Measurements from ENCODE around the gene CDYL2.

CDYL2 gene

DNA sequence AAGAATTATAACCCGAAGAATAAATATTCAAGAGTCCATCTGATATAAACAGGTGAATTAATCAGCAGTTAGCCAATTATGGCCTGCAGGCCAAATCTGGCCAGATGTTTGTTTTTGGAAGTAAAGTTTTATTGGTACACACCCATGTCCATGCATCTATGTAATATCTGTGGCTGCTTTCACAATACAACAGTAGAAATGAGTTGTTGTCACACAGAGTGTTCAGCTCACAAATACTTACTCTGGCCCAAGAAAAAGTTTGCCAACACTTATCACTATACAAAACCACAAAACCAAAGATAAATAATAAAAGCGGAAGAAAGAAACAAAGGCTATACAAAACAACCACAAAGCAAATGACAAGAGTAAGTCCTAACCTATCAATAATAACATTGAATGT is 109.4 kb downstream of the CDYL2 start:
- Histone ChIP-seq H3K9ac (ENCODE audit: low read depth, low read length) (no peak overlapping the region), H3K36me3 (ENCODE audit: insufficient read depth, low read length) (no peaks in the 10 kb centered on the region), H3K9me3 (ENCODE audit: control insufficient read depth, insufficient read depth, low read length) (no peaks in the 10 kb centered on the region), H3K4me1 (ENCODE audit: insufficient read depth, low read length) (no peaks in the 10 kb centered on the region)

- H3K4me1 ChIP-seq (ENCODE audit: insufficient read depth, low read length) = no peaks in the 10 kb centered on the region
- no peak overlapping the region for H3K9ac ChIP-seq (ENCODE audit: low read depth, low read length)
- no peaks in the 10 kb centered on the region for H3K9me3 ChIP-seq (ENCODE audit: control insufficient read depth, insufficient read depth, low read length)
- no peaks in the 10 kb centered on the region for H3K36me3 ChIP-seq (ENCODE audit: insufficient read depth, low read length)
These were observed 110.8 kb downstream of the CDYL2 start for GRCh38 chr16:80693553-80693952.

DNA sequence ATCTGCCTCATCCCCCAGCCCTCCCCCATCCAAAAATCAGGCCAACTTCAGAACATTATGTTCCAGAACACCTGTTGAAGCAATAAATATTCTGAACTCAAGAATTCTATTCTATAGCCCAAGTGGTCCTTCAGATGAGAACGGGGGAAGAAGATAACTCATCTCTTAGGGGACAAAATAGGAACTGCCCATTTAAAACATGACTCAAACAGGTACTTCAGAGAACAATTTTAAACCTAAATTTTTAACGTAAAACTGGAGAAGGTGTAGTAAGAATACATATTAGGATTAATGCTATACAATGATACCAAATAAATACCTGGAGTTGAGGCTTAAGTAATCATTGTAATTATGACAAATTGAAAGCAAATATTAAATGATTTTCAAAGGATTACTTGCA is 112.1 kb downstream of the CDYL2 start:
- H3K9me3 ChIP-seq (ENCODE audit: control insufficient read depth, insufficient read depth, low read length) = no peaks in the 10 kb centered on the region
- H3K9ac ChIP-seq (ENCODE audit: low read depth, low read length) = no peak overlapping the region
- H3K4me1 ChIP-seq (ENCODE audit: insufficient read depth, low read length) = no peaks in the 10 kb centered on the region
- no peaks in the 10 kb centered on the region for H3K36me3 ChIP-seq (ENCODE audit: insufficient read depth, low read length)

GRCh38 chr16:80691111-80691741 is 113.2 kb downstream of the CDYL2 start:
- Histone ChIP-seq H3K9ac (ENCODE audit: low read depth, low read length) (no peak overlapping the region), H3K4me1 (ENCODE audit: insufficient read depth, low read length) (no peaks in the 10 kb centered on the region), H3K9me3 (ENCODE audit: control insufficient read depth, insufficient read depth, low read length) (no peaks in the 10 kb centered on the region), H3K36me3 (ENCODE audit: insufficient read depth, low read length) (no peaks in the 10 kb centered on the region)

DNA sequence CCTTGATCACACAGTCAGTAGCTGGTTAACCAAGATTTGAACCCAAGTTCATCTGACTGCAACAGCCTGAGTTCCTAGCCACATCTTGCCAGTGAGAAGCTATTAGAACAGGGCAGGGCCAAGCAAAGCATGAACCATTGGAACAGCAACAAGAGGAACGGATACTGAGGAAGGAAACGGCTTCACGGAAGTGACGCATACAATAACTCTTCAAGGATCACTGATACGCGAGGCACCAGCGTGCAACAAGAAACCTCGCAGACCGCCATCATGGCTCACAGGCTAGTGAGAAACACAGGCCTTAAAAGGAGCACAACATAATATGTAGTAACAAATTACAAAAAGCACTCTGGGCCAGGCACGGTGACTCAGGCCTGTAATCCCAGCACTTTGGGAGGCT is 114.9 kb downstream of the CDYL2 start:
- Histone ChIP-seq H3K36me3 (ENCODE audit: insufficient read depth, low read length) (no peaks in the 10 kb centered on the region), H3K4me1 (ENCODE audit: insufficient read depth, low read length) (no peaks in the 10 kb centered on the region), H3K9ac (ENCODE audit: low read depth, low read length) (no peak overlapping the region), H3K9me3 (ENCODE audit: control insufficient read depth, insufficient read depth, low read length) (no peaks in the 10 kb centered on the region)

- H3K4me1 ChIP-seq (ENCODE audit: insufficient read depth, low read length) = no peaks in the 10 kb centered on the region
- no peak overlapping the region for H3K9ac ChIP-seq (ENCODE audit: low read depth, low read length)
- H3K9me3 ChIP-seq (ENCODE audit: control insufficient read depth, insufficient read depth, low read length) = no peaks in the 10 kb centered on the region
- H3K36me3 ChIP-seq (ENCODE audit: insufficient read depth, low read length) = no peaks in the 10 kb centered on the region
These were observed 116.8 kb downstream of the CDYL2 start for GRCh38 chr16:80687606-80688005.

DNA sequence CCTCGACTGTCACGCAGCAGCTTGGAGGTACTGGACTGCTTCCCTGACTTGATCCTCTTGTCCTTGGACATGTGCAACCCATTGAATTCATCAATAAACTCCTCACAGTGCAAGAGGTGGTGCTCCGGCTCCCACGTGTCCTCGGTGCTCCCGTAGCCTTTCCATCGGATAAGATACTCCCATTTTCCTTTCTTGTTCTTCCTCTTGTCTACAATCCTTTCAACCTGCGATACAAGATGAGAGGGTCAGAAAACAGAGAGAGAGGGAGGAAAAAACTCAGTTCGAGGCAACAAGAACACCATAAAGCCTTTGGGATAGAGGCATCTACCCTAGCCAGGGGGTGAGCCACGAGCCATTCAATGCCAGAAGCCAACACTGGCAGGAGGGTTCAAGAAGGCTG is 119.5 kb downstream of the CDYL2 start:
- Histone ChIP-seq H3K9ac (ENCODE audit: low read depth, low read length) (no peak overlapping the region), H3K9me3 (ENCODE audit: control insufficient read depth, insufficient read depth, low read length) (no peaks in the 10 kb centered on the region), H3K4me1 (ENCODE audit: insufficient read depth, low read length) (no peaks in the 10 kb centered on the region), H3K36me3 (ENCODE audit: insufficient read depth, low read length) (no peaks in the 10 kb centered on the region)

GRCh38 chr16:80684136-80684765 is 120.1 kb downstream of the CDYL2 start:
- H3K9ac ChIP-seq (ENCODE audit: low read depth, low read length) = no peak overlapping the region
- H3K4me1 ChIP-seq (ENCODE audit: insufficient read depth, low read length) = no peaks in the 10 kb centered on the region
- no peaks in the 10 kb centered on the region for H3K9me3 ChIP-seq (ENCODE audit: control insufficient read depth, insufficient read depth, low read length)
- H3K36me3 ChIP-seq (ENCODE audit: insufficient read depth, low read length) = no peaks in the 10 kb centered on the region

GRCh38 chr16:80683646-80684045 is 120.8 kb downstream of the CDYL2 start:
- Histone ChIP-seq H3K36me3 (ENCODE audit: insufficient read depth, low read length) (no peaks in the 10 kb centered on the region), H3K9ac (ENCODE audit: low read depth, low read length) (no peak overlapping the region), H3K4me1 (ENCODE audit: insufficient read depth, low read length) (no peaks in the 10 kb centered on the region), H3K9me3 (ENCODE audit: control insufficient read depth, insufficient read depth, low read length) (no peaks in the 10 kb centered on the region)

DNA sequence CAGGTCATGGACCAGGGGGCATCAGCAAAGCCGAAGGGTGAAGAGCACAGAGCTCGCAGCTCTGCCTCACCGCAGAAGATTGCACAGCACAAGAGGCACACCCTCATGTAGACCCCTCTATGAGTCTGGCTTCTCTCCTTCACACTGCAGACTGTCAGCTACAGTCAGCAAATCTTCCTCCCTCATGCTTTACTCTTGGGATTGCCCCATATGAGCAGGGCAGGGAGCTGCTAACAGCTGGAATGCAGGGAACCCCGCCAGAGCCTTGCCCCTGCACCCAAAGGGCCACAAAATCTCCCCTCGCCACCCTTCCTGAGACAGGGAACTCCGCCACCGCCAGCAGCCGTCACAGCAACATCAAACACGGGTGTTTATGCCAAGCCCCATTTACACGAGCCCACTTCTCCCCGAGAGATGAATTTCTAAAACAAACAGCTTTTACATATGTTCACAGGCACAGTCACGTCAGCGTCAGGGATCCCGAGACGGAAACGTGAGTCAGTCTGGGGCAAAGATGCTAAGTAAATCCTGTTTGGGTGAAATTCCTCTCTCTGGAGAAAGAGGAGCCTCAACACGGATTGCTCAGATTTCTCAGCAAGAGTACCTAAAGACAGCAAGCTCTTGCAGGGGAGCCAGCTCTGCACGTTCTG is 121.9 kb downstream of the CDYL2 start:
- Histone ChIP-seq H3K4me1 (ENCODE audit: insufficient read depth, low read length) (no peaks in the 10 kb centered on the region), H3K36me3 (ENCODE audit: insufficient read depth, low read length) (no peaks in the 10 kb centered on the region), H3K9me3 (ENCODE audit: control insufficient read depth, insufficient read depth, low read length) (no peaks in the 10 kb centered on the region), H3K9ac (ENCODE audit: low read depth, low read length) (no peak overlapping the region)

DNA sequence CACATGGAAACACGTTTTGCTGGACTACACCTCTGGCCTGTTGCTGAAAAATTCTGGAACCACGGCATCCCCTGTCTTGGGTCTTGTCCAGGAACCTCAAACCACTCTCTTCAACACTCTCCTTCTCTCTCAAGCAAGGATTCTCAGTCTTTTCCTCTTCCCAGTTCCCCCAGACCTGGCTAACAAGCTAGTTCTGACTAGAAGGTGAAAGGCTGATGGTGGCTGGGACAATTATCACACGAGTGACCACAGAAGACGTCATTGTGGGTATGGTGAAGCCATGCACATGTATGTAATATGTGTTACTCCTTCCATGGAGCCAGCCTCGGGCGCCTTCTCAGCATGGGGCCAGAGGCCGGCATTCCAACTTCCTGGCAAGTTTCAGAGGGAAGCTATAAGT is 123.0 kb downstream of the CDYL2 start:
- H3K9me3 ChIP-seq (ENCODE audit: control insufficient read depth, insufficient read depth, low read length) = no peaks in the 10 kb centered on the region
- no peak overlapping the region for H3K9ac ChIP-seq (ENCODE audit: low read depth, low read length)
- H3K36me3 ChIP-seq (ENCODE audit: insufficient read depth, low read length) = no peaks in the 10 kb centered on the region
- H3K4me1 ChIP-seq (ENCODE audit: insufficient read depth, low read length) = no peaks in the 10 kb centered on the region

GRCh38 chr16:80680839-80681238 is 123.6 kb downstream of the CDYL2 start:
- no peaks in the 10 kb centered on the region for H3K9me3 ChIP-seq (ENCODE audit: control insufficient read depth, insufficient read depth, low read length)
- H3K36me3 ChIP-seq (ENCODE audit: insufficient read depth, low read length) = no peaks in the 10 kb centered on the region
- H3K4me1 ChIP-seq (ENCODE audit: insufficient read depth, low read length) = no peaks in the 10 kb centered on the region
- no peak overlapping the region for H3K9ac ChIP-seq (ENCODE audit: low read depth, low read length)

- H3K9me3 ChIP-seq (ENCODE audit: control insufficient read depth, insufficient read depth, low read length) = no peaks in the 10 kb centered on the region
- no peaks in the 10 kb centered on the region for H3K4me1 ChIP-seq (ENCODE audit: insufficient read depth, low read length)
- H3K36me3 ChIP-seq (ENCODE audit: insufficient read depth, low read length) = no peaks in the 10 kb centered on the region
- H3K9ac ChIP-seq (ENCODE audit: low read depth, low read length) = no peak overlapping the region
These were observed 124.4 kb downstream of the CDYL2 start for GRCh38 chr16:80680046-80680445.

DNA sequence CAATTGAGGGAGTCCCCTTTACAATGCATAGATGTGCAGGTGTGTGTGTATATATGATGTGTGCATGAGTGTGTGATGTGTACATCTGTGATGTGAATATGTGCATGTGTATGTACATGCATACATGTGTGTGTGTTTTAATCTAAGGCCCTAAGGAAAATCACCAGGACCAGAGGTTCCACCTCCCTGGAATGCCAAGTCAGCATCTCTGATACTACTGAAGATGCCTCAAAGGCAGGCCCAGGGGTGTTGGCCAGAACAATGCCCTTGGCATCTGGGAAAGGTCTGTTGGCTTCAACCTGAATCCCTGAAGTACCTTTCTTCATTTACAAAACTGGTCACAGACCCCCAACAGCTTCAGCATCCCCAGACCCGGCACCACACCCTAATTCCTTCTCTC is 129.5 kb downstream of the CDYL2 start:
- Histone ChIP-seq H3K36me3 (ENCODE audit: insufficient read depth, low read length) (no peaks in the 10 kb centered on the region), H3K4me1 (ENCODE audit: insufficient read depth, low read length) (no peaks in the 10 kb centered on the region), H3K9ac (ENCODE audit: low read depth, low read length) (no peak overlapping the region), H3K9me3 (ENCODE audit: control insufficient read depth, insufficient read depth, low read length) (no peaks in the 10 kb centered on the region)

DNA sequence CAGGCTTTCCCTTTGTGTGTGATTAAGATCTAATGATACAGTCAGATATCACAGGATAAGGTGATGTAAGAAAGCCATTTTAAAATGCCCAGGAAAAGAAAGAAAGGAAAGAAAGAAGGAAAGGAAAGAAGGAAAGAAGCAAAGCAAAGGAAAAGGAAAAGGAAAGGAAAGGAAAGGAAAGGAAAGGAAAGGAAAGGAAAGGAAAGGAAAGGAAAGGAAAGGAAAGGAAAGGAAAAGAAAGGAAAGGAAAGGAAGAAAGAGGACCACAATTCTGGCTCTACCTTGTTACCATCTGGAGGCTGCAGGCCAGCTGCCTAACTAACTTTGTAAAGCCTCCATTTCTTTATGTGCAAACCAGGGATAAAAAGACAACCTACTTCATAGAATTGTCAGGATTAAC is 132.0 kb downstream of the CDYL2 start:
- H3K9ac ChIP-seq (ENCODE audit: low read depth, low read length) = no peak overlapping the region

More for the DNA sequence above, 132.0 kb downstream of the CDYL2 start:
- H3K36me3 ChIP-seq (ENCODE audit: insufficient read depth, low read length) = no peaks in the 10 kb centered on the region
- no peaks in the 10 kb centered on the region for H3K9me3 ChIP-seq (ENCODE audit: control insufficient read depth, insufficient read depth, low read length)
- no peaks in the 10 kb centered on the region for H3K4me1 ChIP-seq (ENCODE audit: insufficient read depth, low read length)

Data from ES-I3 (cell line).